Spleen (tissue), 11 donors: ENCODE results near the gene ALDH1L1. TPM values are rescaled to one million over a fixed set of nuclear protein-coding genes. Genes with fewer than 3 reads are reported as not detected.

Experiments used
- DNase-seq: peaks from one replicate; pipeline ENCODE4 v3.0.0-alpha.2; 2020
- H3K27ac ChIP-seq, 8 donors: fragments of 200-600 bp; sonication (generic) in 7 of 8; 1 replicate in 4 of 8; 2 replicates in 4 of 8; pipeline versions ENCODE4 v1.5.0 to v1.8.0; 2016 to 2021; ENCODE audit warnings: inconsistent platforms in 4 of 8, mild to moderate bottlenecking in 4 of 8, moderate library complexity in 1 of 8
- H3K27me3 ChIP-seq, 7 donors: fragments of 200-600 bp; sonication (generic) in 6 of 7; replicated peaks in 1 of 7; 1 replicate in 4 of 7; 2 replicates in 3 of 7; pipeline versions ENCODE4 v1.5.0 to v1.8.0; 2016 to 2021; ENCODE audit warnings: inconsistent platforms in 3 of 7, mild to moderate bottlenecking in 1 of 7
- H3K36me3 ChIP-seq, 6 donors: fragments of 200-600 bp; sonication (generic) in 5 of 6; 1 replicate in 4 of 6; 2 replicates in 2 of 6; pipeline versions ENCODE4 v1.5.0 to v1.8.0; 2016 to 2021; ENCODE audit warnings: inconsistent platforms in 2 of 6
- H3K4me1 ChIP-seq, 6 donors: fragments of 200-600 bp; sonication (generic) in 5 of 6; 1 replicate in 3 of 6; 2 replicates in 3 of 6; pipeline versions ENCODE4 v1.5.0 to v1.8.0; 2016 to 2021; ENCODE audit warnings: inconsistent platforms in 3 of 6
- H3K4me3 ChIP-seq, 8 donors: fragments of 200-600 bp; sonication (generic) in 7 of 8; 1 replicate in 4 of 8; 2 replicates in 4 of 8; pipeline versions ENCODE4 v1.5.0 to v1.8.0; 2016 to 2021; ENCODE audit warnings: inconsistent platforms in 4 of 8, mild to moderate bottlenecking in 4 of 8, moderate library complexity in 2 of 8
- H3K9me3 ChIP-seq, 8 donors: fragments of 200-600 bp; sonication (generic) in 7 of 8; 1 replicate in 4 of 8; 2 replicates in 4 of 8; pipeline versions ENCODE4 v1.5.0 to v1.8.0; 2016 to 2021; ENCODE audit warnings: inconsistent platforms in 4 of 8
- POLR2A ChIP-seq, 3 donors: fragments of 450-650 bp; IDR thresholded peaks; one replicate each; pipeline ENCODE4 v1.5.1; 2017; ENCODE audit warnings: antibody characterized with exemption in 3 of 3, mild to moderate bottlenecking in 1 of 3
- POLR2AphosphoS5 ChIP-seq, 3 donors: sonication (generic); formaldehyde crosslinking; IDR thresholded peaks; one replicate each; pipeline ENCODE4 v1.5.1; 2017; ENCODE audit warnings: antibody characterized with exemption in 3 of 3
- WGBS, 5 donors: extraction: QIAGEN DNeasy Blood & Tissue Kit in 3 of 5; methylation state at CpG; one replicate each; pipeline versions ENCODE4 v1.1.5 to v1.1.7; 2013 to 2018; 5-methylcytosine and 5-hydroxymethylcytosine counted together
- intact Hi-C: fragments of 100-400 bp; cut with DNase I; formaldehyde crosslinking; loops from one replicate; pipeline ENCODE4 v1.15.0; 2023; ENCODE audit warnings: low total_unique reads
- polyA plus RNA-seq, 3 donors: library from polyadenylated mRNA; stranded (reverse); fragments of 200-250 nt; gene quantifications; one replicate each; pipeline ENCODE4 v1.2.1, GENCODE V29; 2013
- total RNA-seq, 7 donors: library from RNA; depleted of rRNA in 3 of 7; stranded (reverse); fragments of >200 nt in 3 of 7; fragmentation: NEBNext Ultra II Directional in 4 of 7; extraction: Animal tissue kit (Norgen Biotek cat#: 25700) in 4 of 7; gene quantifications; one replicate each; pipeline versions ENCODE4 v1.1.0 to v1.2.1, GENCODE V29; 2016 to 2021
- TF ChIP-seq, protein P1 (sequence below), 11 experiments: fragments of 200-600 bp in 7 of 11; fragments of 450-650 bp in 4 of 11; sonication (generic) in 4 of 11; IDR thresholded peaks in 8 of 11; conservative IDR thresholded peaks in 3 of 11; 1 replicate in 7 of 11; 2 replicates in 4 of 11; pipeline versions ENCODE4 v1.4.0 to v1.8.0; 2016 to 2021; ENCODE audit warnings: antibody characterized with exemption in 11 of 11, inconsistent platforms in 4 of 11, mild to moderate bottlenecking in 1 of 11
- donor health status: healthy with polysubstance abuse.
- donor health status: DM: no; HTN: no; CAD: no; lungs with moderate emphysema.
- donor health status: DM: no; HTN: no; CAD: no.
- donor health status: Bipolar disorder and iron deficiency.
- donor health status: healthy.
- donor health status: DM: no; HTN: no; CAD: no.
- donor health status: DM: yes; HTN: yes; CAD: no.

Gene ALDH1L1
- total and polyA plus RNA-seq, 10 donors = 0.09 to 1.3 (median 0.29) TPM; not detected in 3

DNA sequence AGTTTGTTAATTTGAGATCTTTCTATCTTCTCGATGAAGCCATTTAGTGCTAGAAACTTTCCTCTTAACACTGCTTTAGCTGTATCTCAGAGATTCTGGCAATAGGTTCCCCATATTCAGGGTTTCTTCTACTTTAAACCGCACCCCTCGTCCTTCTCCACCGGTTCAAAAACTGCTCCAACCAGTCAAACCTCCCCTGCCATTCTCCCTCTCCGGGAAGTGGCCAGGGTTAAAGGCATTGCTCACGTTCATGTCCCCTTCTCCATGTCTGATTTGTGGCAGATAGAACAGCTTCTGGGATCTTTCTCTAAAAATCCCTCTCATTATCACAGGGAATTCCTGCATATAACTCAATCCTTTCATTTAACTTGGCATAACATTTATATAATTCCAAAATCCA is 14.4 kb downstream of the ALDH1L1 start:
- peaks cover 0 to 5% (median 0%) of the 10 kb centered on the region in 8 donors for H3K9me3 ChIP-seq
- no peaks in the 10 kb centered on the region for H3K4me1 ChIP-seq
- 65 to 76% (median 73%) methylated on average over 6 of the region's 6 CpGs for WGBS, 5 donors
- H3K4me3 ChIP-seq = no peak overlapping the region
- H3K36me3 ChIP-seq = no peaks in the 10 kb centered on the region
- no peak overlapping the region for H3K27ac ChIP-seq
- H3K27me3 ChIP-seq = peaks cover 0 to 25% (median 0%) of the 10 kb centered on the region in 7 donors
- DNase-seq = no peak
- TF ChIP-seq, protein P1, sequence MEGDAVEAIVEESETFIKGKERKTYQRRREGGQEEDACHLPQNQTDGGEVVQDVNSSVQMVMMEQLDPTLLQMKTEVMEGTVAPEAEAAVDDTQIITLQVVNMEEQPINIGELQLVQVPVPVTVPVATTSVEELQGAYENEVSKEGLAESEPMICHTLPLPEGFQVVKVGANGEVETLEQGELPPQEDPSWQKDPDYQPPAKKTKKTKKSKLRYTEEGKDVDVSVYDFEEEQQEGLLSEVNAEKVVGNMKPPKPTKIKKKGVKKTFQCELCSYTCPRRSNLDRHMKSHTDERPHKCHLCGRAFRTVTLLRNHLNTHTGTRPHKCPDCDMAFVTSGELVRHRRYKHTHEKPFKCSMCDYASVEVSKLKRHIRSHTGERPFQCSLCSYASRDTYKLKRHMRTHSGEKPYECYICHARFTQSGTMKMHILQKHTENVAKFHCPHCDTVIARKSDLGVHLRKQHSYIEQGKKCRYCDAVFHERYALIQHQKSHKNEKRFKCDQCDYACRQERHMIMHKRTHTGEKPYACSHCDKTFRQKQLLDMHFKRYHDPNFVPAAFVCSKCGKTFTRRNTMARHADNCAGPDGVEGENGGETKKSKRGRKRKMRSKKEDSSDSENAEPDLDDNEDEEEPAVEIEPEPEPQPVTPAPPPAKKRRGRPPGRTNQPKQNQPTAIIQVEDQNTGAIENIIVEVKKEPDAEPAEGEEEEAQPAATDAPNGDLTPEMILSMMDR (IDR thresholded peaks at IDR 0.05 in 8 of 11, conservative IDR thresholded peaks at IDR 0.05 in 3 of 11) = no peak
- TF ChIP-seq POLR2A (IDR thresholded peaks at IDR 0.05) (no peak), POLR2AphosphoS5 (IDR thresholded peaks at IDR 0.05) (no peak)
- intact Hi-C loops = no loop called here

DNA sequence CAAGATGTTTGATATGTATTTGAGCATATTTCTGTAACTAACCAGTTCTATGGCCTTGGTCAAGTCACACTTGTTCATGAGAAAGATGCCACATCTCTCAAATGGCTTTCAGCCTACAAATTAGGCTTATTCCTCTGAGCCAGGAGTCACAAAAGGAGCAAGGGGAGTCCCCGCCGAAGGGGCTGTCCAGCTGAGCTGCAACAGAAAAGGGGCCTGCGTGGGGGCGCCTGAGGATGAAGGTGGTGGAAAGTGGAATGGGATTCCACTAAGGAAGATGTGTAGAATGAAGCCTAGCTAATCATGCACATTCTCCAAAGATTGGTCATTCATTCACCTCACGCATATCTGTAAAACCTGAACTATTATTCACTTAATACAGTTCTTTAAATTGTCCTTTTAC is 19.1 kb downstream of the ALDH1L1 start:
- no peaks in the 10 kb centered on the region for H3K4me1 ChIP-seq
- no peak overlapping the region for H3K27ac ChIP-seq
- no peaks in the 10 kb centered on the region for H3K36me3 ChIP-seq
- 90 to 97% (median 93%) methylated on average over 5 of the region's 5 CpGs for WGBS, 5 donors
- peaks cover 0 to 7% (median 0%) of the 10 kb centered on the region in 7 donors for H3K27me3 ChIP-seq
- peaks cover 0 to 8% (median 0%) of the 10 kb centered on the region in 8 donors for H3K9me3 ChIP-seq
- intact Hi-C loops = no loop called here
- TF ChIP-seq, protein P1 (IDR thresholded peaks at IDR 0.05 in 8 of 11, conservative IDR thresholded peaks at IDR 0.05 in 3 of 11) = no peak
- no peak for TF ChIP-seq POLR2AphosphoS5 (IDR thresholded peaks at IDR 0.05)
- no peak for TF ChIP-seq POLR2A (IDR thresholded peaks at IDR 0.05)
- no peak overlapping the region for H3K4me3 ChIP-seq
- DNase-seq = peak; percentile 37

DNA sequence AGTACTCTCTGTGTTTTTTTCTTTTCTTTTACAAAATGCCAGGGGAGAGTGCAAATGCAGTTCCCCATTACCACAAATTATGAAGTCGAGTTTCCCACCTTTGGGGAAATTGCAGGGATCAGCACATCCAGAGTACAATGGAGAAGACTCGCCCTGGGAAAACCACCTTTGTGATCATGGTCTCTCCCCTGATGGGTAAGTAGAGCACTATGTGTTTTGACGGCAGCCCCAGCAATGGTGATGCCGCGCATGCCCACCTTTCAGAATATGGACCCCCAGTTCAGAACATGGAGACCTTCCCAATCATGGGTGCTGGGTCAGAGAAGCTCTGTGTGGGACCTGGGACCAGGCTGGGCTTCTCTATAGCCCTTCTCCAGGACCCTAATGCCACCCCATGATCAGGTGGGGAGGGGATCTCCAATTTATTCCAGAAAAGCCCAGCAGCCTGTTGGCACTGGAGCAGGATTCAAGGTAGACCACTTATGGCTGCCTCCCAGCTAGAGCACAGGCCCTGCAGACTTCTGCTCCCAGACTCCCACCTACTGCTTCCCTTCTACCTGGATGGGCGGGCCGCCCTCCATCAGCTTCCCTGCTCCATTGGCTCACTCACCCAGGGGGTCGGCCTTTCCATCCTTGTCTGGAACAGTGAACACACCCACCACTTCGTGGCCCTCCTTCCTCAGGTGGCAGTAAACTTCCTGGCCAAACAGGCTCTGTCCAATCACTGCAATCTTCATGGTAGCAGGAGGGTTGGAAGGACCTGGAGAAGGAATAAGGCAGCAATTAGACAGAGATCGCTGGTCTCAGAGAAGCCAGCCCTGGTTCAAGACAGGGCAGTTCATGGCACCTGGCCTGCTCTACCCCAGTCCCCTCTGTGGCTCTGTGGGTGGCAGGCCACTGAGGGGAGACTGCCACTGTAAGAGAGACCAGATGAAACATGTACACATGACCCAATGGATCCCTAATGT is 19.9 kb downstream of the ALDH1L1 start:
- Histone ChIP-seq H3K4me3 (no peak overlapping the region), H3K27ac (no peak overlapping the region), H3K27me3 (no peaks in the 10 kb centered on the region), H3K9me3 (peaks cover 0 to 8% (median 0%) of the 10 kb centered on the region in 8 donors), H3K36me3 (no peaks in the 10 kb centered on the region), H3K4me1 (no peaks in the 10 kb centered on the region)
- TF ChIP-seq POLR2A (IDR thresholded peaks at IDR 0.05) (no peak), POLR2AphosphoS5 (IDR thresholded peaks at IDR 0.05) (no peak)
- TF ChIP-seq, protein P1 (IDR thresholded peaks at IDR 0.05 in 8 of 11, conservative IDR thresholded peaks at IDR 0.05 in 3 of 11) = no peak
- DNase-seq = peak; percentile 63
- WGBS, 5 donors = 85 to 91% (median 88%) methylated on average over 10 of the region's 10 CpGs
- intact Hi-C loops = no loop called here

DNA sequence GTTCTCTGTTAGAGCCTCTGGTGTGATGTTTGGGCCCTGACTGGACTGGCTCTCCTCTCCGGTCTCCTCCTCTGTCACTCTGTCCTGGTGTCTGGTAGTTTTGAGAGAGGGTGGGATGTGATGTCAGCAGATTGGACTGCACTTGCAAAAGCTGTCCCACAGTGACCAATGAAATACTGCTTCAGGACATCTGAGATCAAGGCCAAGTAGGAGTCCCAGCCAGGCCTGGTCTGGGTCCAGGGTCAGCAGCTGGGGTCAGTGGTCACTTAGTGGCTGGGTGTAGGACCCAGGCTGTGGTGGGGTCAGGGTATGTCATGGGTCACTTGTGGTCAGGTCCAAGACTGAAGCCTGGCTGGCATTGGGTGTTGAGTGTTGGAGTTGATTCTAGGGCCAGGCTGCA is 20.9 kb downstream of the ALDH1L1 start:
- WGBS, 5 donors = 88 to 100% (median 93%) methylated on average over 1 of the region's 1 CpG
- TF ChIP-seq, protein P1 (IDR thresholded peaks at IDR 0.05 in 8 of 11, conservative IDR thresholded peaks at IDR 0.05 in 3 of 11) = no peak
- TF ChIP-seq POLR2A (IDR thresholded peaks at IDR 0.05) = no peak
- TF ChIP-seq POLR2AphosphoS5 (IDR thresholded peaks at IDR 0.05) = no peak
- H3K4me1 ChIP-seq = no peaks in the 10 kb centered on the region

More for the DNA sequence above, 20.9 kb downstream of the ALDH1L1 start:
- Histone ChIP-seq H3K9me3 (peaks cover 0 to 3% (median 0%) of the 10 kb centered on the region in 8 donors), H3K27ac (no peak overlapping the region), H3K36me3 (no peaks in the 10 kb centered on the region), H3K27me3 (peaks cover 0 to 3% (median 0%) of the 10 kb centered on the region in 7 donors), H3K4me3 (no peak overlapping the region)
- intact Hi-C loops = no loop called here
- no peak for DNase-seq
